Fibroblast of skin of scalp (primary cell): ENCODE measurements around the gene CSAD.
"Not testable (repeated sequence)": the region's sequence is repeated elsewhere in the genome, so short reads cannot be mapped to it uniquely, and the experiment has no call there.

Experiments used
- DNase-seq: peaks from one replicate; pipeline ENCODE4 v3.0.0-alpha.2; 2013

CSAD gene

DNA sequence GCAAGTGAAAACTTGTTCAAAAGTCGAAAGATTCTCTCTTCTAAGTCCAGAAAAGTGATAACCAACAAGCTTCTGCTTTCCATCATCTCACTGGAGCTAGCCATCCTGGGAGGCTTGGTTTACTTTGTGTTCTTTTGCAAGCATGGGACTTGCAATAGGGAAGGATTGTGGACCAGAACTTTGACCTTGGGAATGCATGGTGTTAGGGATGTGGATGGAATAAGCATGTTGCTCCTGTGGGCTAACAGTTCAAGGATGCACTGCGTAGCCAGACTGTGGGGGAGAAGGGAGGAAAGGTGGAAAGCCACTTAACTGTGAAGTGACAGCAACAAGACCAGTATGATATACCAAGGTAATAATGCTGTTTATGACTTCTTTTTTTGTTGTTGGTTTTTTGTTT, 48.9 kb downstream of the CSAD start:
- DNase-seq = no peak

DNA sequence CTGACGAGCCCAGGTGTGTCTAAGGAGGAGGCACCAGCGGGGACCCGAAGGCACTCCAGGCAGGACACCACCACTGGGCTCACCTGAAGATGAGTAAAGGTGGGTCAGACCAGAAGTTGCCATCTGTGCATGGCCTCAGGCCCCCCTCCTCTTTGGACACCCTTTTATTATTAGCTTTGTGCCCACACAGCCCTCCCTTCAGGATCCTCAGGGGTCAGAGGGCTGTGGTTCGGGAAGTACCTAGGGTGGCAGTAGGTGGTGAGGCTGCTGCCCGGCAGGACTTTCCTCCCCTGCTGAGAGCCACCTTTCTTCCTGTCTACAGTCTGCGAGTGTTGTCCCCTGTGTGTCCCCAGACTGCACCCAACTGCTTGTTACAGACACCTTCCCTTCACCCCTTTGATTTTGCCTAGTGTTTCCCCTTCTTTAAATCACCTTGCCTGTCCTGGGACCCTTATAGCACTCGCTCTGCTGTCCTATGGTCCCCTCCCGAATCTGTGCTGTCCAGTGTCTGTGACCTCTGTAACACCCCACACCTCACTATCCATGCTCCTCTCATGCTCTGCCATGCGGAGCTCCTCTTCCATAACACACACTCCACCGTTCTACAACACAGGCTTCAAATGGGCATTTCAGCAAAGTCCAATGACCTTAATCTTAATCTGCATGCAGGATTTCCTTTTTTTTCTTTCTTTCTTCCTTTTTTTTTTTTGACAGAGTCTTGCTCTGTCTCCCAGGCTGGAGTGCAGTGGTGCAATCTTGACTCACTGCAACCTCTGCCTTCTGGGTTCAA, 51.8 kb downstream of the CSAD start:
- DNase-seq = no peak

GRCh38 chr12:53127169-53127568, 53.6 kb downstream of the CSAD start:
- DNase-seq = no peak

- no peak for DNase-seq
Measured at GRCh38 chr12:53124352-53124723, 56.4 kb downstream of the CSAD start.

- DNase-seq = peak; percentile 45
Measured at GRCh38 chr12:53123578-53124351, 57.0 kb downstream of the CSAD start.

- peak; percentile 60 for DNase-seq
Measured at GRCh38 chr12:53122961-53123468, 57.7 kb downstream of the CSAD start.

DNA sequence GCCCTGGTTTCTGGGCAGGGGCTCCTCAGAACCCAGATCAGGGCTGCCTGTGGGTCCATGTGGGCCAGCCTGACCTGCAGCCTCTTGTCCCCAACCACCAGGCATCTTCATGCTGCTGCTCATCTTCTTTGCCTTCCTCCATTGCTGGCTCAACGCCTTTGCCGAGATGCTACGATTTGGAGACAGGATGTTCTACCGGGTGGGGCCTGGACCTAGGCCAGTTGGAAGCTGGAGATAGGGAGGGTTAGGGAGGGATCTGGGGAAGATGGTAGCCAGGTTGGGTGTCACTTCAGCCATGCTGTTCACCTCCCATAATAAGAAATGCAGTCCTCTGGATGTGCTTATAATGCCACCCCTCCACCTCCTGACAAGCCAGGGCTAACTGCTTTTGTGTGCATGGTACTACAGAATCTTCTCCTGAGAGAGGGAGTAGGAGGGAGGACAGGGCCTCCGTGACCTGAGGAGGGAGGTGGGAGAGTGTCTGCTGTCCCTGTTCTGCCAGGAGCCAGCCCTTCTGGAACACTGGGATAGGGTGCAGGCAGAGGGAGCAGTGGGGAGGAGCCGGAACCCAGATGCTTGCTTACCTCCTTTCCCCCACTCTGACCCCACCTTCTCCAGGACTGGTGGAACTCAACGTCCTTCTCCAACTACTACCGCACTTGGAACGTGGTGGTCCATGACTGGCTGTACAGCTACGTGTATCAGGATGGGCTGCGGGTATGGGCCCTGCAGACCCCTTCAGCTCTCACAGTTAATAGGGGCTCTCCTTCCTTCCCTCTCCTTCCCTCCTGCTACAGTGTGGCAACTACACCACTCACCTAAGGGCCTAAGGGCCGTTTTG, 59.8 kb downstream of the CSAD start:
- DNase-seq = no peak

- no peak for DNase-seq
Measured at GRCh38 chr12:53118751-53119300, 61.9 kb downstream of the CSAD start.

- DNase-seq = no peak
Measured at GRCh38 chr12:53115891-53116648, 64.7 kb downstream of the CSAD start.

GRCh38 chr12:53115112-53115890, 65.4 kb downstream of the CSAD start:
- DNase-seq = no peak

DNA sequence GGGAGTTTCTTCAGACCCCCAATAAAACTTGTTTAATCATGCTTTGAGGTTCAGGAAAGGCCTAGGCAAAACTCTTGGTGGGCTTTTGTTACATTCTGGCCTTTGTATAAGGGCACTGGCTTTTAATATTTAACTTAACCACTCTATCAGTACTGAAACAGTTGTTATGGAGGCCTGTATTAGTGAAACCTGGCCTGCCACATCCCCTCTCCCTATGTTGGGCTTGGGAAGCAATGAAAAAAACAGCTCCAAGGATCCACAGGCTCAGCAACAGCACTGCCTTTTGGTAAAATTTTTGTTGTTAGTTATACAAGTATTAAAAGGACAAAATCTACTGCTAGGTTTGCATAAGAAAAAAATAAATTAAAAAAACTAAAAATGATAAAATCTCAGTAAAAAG, 66.8 kb downstream of the CSAD start:
- DNase-seq = no peak

DNA sequence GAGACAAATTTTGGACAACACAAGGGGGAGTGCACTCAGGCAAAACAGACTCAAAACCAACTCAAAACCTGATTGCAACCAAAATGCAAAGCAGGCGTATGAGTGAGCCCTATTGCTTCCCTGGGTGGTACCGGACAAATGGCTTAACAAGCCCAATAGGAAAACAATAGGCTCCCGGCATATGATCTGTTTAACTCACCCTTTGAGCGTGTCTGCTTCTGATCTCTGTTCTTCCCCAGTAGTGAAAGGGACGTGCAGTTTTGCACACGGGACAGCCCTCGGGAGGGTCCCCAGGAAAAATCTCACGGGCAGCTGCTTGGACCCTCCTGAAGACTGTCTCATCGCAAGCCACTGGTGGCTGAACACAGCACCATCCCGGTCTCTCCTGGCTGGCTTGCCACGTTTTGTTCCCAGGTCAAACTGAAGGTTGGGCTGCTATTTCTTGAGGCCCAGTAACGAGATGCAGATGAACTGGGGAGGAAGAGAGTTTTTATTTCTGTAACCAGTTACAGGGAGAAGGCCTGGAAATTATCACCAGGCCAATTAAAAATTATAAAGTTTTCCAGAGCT, 67.5 kb downstream of the CSAD start:
- DNase-seq = no peak

GRCh38 chr12:53112431-53112830, 68.3 kb downstream of the CSAD start:
- not testable (repeated sequence) for DNase-seq
